Measurements from ENCODE around the gene ULK4.
A peak's percentile ranks its signal among the peaks of the same experiment; 100 is the strongest.

Gene ULK4

DNA sequence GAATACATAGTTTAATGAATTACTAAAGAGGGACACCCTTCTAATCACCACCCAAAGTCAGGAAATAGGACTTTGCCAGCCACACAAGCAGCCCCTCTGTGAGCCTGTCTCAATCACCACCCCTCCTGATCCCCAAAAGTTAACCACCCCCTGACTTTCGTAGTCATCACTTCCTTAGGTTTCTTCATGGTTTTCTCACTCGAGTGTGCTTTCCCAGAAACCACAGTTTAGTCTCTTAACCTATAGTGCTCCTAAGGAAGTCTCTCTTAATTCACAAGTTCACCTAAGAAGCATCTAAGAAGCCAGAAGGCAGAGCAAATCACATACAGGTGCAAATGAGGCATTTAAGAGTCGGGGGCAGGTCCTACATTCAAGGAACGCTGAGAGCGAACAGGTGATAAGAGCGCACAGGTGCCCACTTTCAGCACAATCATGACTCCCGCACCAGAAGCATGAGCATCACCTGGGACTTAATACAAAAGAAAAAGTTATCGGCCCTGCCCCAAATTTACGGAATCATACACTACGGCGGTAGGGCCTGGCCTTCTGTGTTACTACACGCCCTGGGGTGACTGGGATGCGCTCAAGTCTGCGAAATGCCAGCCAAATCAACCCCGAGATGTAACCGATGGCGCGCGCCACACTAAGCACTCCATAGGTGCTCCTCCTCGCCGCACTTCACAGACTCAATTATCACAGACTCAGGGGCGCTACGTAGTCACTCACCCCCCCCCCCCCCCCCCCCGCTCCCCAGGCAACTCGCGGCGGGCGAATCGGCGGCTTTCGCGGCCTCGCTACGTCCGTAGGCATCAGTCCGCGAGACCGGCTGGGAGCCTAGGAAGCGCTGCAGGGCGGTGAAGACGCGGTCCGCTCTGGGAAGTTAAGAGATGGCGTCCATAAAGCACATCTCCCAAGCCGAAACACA lies 815 bp downstream of the ULK4 start:
- intact Hi-C loops (cut with DNase I), result loop anchor here (5.0 kb wide), 1 partner anchor 51 kb away; no protein-coding TSS in a partner anchor
- peak; percentile 12 to 87 (median 36) for DNase-seq

DNA sequence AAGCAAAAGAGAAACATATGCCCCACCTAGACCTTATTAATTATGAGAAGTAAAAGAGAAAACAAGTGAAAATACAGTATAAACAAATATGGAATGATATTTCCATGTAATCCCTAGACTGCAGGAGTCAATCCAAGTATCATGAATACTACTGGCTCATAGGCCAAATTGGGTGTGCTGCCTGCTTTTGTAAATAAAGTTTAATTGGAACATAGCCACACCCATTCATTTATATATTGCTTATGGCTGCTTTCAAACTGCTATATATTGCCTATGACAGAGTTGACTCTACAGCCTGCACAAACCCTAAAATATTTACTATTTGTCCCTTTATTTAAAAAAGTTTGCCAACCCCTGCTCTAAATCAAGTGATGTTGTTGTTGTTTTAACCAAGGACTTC lies 5.3 kb downstream of the ULK4 start:
- intact Hi-C loops (cut with DNase I), result no loop called here

DNA sequence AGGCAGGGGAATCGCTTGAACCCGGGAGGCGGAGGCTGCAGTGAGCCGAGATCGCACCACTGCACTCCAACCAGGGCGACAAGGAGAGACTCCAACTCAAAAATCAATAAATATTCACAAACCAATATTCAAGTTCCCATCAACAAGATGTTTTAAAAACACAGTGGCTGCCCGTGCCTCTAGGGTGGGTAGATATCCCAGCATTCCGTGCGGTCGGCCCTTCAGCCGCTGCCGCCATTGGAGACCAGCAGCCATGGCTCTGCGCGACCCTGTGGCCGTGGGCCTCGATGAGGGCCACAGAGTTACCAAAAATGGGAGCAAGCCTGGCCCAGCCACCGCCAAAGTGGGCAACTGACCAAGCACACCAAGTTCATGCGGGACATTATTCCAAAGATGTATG lies 6.7 kb downstream of the ULK4 start:
- intact Hi-C loops (cut with DNase I), result no loop called here
- DNase-seq, result no peak

More for the DNA sequence above, 5.3 kb downstream of the ULK4 start:
- DNase-seq, result no peak

DNA sequence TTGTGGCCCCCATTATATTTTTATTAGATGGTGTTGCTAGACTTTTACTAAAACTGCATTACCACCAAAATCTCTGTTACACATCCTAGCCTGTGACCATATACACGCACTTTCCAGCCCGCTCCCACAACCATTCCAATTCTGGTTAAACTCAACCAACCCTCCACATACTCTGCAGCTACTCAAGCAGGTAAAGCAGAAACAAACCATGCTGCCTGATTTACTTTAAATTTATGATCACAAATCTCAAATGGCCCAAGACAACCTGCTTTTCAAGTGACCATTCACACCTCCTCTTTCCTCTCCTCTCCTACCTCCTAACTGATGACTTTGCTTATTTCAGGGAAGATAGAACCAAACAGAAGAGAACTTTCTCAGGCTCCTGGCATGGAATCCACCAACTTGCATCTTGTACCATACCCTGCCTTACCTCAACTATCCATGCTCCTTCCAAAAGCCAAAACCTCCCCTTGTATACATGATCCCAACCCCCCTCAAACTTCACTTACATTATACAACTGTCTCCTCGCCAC lies 18.5 kb downstream of the ULK4 start:
- intact Hi-C loops (cut with DNase I), result no loop called here
- no peak for DNase-seq

DNA sequence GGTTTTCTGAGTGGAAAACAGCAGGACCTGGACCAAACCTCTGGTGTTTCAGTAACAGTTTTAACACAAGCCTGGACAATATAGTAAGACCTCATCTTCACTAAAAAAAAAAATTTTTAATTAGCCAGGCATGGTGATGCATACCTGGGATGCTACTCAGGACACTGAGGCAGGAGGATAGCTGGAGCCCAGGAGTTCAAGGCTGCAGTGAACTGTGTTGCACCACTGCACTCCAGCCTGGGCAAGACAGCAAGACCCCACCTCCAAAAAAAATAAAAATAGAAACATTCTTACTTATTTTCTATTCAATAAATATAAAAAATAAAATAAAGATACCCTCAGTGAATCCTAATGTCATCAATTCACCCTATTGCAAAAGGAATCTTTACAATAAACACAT lies 21.5 kb downstream of the ULK4 start:
- DNase-seq, result no peak
- intact Hi-C loops (cut with DNase I), result no loop called here

DNA sequence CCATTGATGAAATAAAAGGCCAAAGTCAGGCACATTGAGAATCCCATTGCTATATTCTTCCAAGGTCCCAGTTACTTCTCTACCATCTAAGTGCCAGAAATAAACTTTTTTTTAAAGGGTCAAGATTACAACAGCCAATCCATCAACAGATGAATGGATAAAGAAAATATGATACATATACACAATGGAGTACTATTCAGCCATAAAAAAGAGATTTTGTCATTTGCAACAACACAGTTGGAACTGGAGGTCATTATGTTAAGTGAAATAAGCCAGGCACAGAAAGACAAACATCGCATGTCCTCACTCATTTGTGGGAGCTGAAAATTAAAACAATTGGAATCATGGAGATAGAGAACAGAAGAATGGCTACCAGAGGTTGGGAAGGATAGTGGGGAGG lies 25.5 kb downstream of the ULK4 start:
- intact Hi-C loops (cut with DNase I), result no loop called here
- no peak for DNase-seq

DNA sequence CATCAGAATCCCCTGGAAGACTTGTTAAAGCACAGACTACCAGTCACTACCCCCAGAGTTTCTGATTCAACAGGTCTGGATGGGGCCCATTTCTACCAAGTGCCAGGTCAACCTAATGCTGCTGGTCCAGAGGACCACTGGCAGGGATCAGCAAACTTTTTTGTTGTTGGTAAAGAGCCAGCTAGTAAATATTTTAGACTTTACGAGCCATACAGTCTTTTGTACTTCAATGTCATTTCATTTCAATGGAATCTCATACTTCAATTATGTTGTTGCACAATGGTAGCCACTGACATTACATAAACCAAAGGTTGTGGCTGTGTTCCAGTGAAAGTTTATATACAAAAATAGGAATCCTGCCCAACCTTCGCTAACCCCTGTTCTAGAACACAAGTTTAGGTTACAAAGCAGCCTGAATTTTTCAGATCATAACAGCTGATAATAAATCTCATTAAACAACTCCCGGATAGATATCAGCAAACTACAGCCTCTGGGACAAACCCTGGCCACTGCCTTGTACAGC lies 28.7 kb downstream of the ULK4 start:
- intact Hi-C loops (cut with DNase I), result no loop called here
- DNase-seq, result no peak

DNA sequence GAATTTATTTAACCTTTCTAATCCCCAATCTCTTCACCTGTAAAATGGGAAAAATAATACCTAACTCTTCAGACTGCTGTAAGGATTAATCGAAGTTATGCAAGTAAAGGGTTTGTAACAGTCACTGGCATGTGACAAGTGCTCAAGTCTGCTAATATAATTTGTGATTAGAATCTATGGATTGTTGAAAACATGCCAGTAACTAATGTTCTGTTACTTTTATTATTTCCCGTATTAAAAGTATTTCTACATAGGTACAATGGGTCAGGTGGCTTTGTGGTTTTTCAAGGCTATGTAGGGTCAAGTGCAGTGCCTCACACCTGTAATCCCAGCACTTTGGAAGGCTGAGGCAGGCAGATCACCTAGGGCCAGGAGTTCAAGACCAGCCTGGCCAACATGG lies 29.4 kb downstream of the ULK4 start:
- intact Hi-C loops (cut with DNase I), result no loop called here

DNA sequence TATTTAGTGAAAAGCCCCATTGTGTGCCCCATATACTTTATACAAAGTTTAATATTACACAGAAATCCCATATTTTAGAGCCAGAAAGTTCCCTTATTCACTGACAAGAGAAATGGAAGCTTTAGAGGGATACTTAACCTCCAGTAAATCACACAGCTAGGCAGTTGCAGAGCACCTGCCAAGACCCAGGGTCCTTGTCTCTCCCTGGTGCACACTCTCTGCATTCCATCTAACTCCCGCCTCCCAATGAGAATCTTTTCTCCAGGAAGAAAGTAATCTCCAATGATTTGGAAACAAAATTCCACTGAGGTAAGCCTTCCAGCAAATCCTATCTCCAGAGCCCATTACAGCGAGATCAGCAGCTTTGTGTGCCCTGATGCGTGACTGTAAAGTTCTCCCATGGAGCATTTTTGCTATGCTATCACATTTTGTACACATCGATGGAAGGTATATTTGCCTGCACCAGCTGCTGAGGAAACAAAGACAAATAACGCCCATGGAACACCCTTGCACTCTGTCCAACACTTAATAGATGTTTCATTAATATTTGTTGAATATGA lies 41.4 kb downstream of the ULK4 start:
- intact Hi-C loops (cut with DNase I), result no loop called here
- no peak for DNase-seq

More for the DNA sequence above, 29.4 kb downstream of the ULK4 start:
- no peak for DNase-seq

DNA sequence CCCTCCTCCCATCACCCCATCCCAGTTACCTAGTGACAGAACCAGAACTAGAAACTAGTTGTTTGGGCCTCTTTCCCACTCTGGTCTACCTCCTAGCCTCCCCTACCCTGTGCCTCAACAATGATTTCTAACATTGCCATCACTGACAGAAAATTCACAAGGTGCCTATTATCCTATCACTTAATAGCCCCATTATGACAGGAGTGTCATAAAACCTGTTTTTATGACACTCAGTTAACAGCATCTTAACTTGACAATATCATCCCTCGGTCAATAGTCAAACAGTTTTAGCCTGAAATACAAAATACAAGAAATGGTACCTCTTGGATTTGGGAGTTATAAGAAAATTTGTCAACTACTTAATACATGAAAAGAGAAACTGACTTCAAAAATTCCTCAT lies 46.5 kb downstream of the ULK4 start:
- no peak for DNase-seq
- intact Hi-C loops (cut with DNase I), result no loop called here

GRCh38 chr3:41912280-41912679 lies 49.6 kb downstream of the ULK4 start:
- intact Hi-C loops (cut with DNase I), result no loop called here

DNA sequence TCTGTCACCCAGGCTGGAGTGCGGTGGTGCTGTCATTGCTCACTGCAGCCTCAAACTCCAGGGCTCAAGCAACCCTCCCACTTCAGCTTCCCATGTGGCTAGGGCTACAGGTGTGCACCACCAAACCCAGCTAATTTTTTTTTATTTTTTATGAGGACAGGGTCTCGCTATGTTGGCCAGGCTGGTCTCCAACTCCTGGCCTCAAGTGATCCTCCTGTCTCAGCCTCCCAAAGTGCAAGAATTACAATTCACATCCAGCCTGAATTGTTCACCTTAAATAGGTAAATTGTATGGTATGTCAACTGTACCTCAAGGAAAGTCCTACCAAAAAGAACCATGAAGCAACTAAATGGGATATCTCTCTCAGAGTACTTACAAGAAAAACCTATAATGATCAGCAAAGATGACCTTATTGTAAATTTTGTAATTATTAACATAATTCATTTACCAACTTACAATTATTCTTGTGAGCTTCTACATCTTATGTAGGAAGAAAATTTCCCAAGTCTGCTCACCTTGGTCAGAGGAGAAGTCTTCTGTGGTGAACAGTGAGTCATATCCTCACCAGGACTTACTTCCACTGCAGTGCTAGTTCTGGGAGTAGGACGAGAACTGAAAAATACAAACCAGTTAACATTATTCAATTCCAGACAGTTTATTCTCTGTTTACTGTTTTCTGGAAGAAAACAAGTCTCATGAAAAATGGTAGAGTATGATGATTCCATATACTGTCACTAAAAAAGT lies 54.4 kb downstream of the ULK4 start:
- no peak for DNase-seq
- intact Hi-C loops (cut with DNase I), result no loop called here

More at GRCh38 chr3:41912280-41912679, 49.6 kb downstream of the ULK4 start:
- DNase-seq, result no peak

DNA sequence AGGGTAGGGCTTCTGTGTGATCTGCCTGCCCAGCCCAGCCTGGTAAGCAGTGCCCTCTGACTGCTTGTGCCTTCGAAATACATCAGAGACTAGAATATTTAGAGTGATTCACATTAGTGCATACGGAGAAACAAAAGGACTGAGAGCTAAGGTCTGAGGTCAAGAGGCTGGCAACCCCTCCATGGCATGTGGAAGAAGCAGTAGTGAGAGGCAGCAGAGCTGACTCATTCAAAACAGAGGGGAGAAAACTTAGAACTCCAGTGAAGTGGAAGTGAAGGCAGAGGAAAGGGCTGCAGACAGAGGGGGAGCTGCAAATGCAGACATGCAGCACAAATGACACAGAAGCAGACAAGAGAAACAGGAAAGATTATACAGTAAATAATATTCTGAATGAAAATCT lies 61.6 kb downstream of the ULK4 start:
- DNase-seq, result no peak
- intact Hi-C loops (cut with DNase I), result no loop called here

- intact Hi-C loops (cut with DNase I), result loop anchor here (10.0 kb wide), 1 partner anchor 546 kb away; no protein-coding TSS in a partner anchor
- DNase-seq, result no peak
Measured at GRCh38 chr3:41898631-41899030, 63.3 kb downstream of the ULK4 start.

- DNase-seq, result no peak
- intact Hi-C loops (cut with DNase I), result loop anchor here (1.0 to 10.0 kb wide), 3 partner anchors 205 to 551 kb away; no protein-coding TSS in a partner anchor
Measured at GRCh38 chr3:41893977-41894376, 67.9 kb downstream of the ULK4 start.

- intact Hi-C loops (cut with DNase I), result no loop called here
- no peak for DNase-seq
Measured at GRCh38 chr3:41888368-41889076, 73.4 kb downstream of the ULK4 start.

DNA sequence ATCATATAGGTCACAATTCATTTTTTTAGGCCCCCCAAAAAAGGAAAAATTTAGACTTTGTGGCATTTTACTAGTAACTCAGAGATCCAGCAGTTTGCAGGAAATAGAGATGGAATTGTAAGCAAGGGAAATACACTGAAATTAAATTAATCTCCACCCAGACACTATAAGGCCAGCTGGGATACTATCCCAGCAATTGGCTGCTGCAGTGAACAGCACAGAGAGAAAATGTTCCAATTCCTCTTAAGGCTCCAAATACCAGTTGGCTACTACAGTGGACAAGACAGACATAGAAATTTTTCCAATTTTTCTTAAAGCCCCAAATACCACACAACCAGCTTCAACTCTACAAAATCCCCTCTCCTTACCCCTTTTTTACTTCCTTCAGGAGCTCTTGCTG lies 78.9 kb downstream of the ULK4 start:
- no peak for DNase-seq
- intact Hi-C loops (cut with DNase I), result loop anchor here (5.0 kb wide), 1 partner anchor 1556 kb away; no protein-coding TSS in a partner anchor

- intact Hi-C loops (cut with DNase I), result loop anchor here (1.0 to 5.0 kb wide), 2 partner anchors 1301 to 1554 kb away; no protein-coding TSS in a partner anchor
- no peak for DNase-seq
Measured at GRCh38 chr3:41881233-41881821, 80.6 kb downstream of the ULK4 start.

DNA sequence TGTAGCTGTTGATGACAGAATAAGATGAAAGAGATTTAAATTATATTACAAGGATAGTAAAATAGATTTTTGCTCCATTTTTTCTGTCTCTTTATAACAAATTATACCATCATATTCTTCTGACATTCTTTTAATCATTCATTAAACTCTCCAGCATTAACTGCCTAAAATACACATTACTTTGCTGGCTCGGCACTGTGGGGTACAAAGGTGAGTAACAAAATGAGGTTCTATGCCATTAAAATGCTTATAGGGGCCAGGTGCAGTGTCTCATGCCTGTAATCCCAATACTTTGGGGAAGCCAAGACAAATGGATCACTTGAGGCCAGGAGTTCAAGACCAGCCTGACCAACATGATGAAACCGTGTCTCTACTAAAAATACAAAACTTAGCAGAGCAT lies 81.5 kb downstream of the ULK4 start:
- intact Hi-C loops (cut with DNase I), result loop anchor here (5.0 kb wide), 1 partner anchor 1553 kb away; no protein-coding TSS in a partner anchor

More for the DNA sequence above, 81.5 kb downstream of the ULK4 start:
- DNase-seq, result no peak

All from posterior cingulate gyrus (tissue), 11 donors.